A172 (cell line): Measurements from ENCODE around the gene GPR45. TPM values are rescaled to one million over a fixed set of nuclear protein-coding genes. Genes with fewer than 3 reads are reported as not detected.

ENCODE experiments used
- total RNA-seq: library from RNA; depleted of rRNA; stranded (reverse); fragments of >200 nt; shearing (Covaris generic); gene quantifications from 2 replicates; pipeline ENCODE4 v1.2.3, GENCODE V29; 2014; rRNA removed

GPR45 gene
- total RNA-seq, 1 experiment from 2014 or later, result not detected

Other genes with a start within 250 kb of the GPR45 start
- 68.7 and 77.0 TPM in 2 replicates for gene MRPS9, start 203.7 kb upstream of the GPR45 start, total RNA-seq
- 34.0 and 37.7 TPM in 2 replicates for gene TGFBRAP1, start 88.0 kb downstream of the GPR45 start, total RNA-seq
- gene C2orf49, start 95.8 kb downstream of the GPR45 start, total RNA-seq, result 9.8 and 25.1 TPM in 2 replicates
- 45.7 and 67.9 TPM in 2 replicates for gene FHL2, start 157.3 kb downstream of the GPR45 start, total RNA-seq